GM12878 (cell line): Measurements from ENCODE around the gene RIMS3. TPM values are rescaled to one million over a fixed set of nuclear protein-coding genes. Genes with fewer than 3 reads are reported as not detected.

ENCODE experiments used
- ATAC-seq: fragments of 200-7000 bp; cut with Tn5 transposase; 3 replicates; pipeline ENCODE4 v1.9.1; 2020; ENCODE audit warnings: mild to moderate bottlenecking, moderate library complexity
- BruUV-seq: library from RNA; stranded (reverse); fragments of 400-500 nt; replicated peaks from 2 replicates; lab custom pipeline; 2021; lab: Mats Ljungman, UMichigan
- CTCF ChIA-PET: fragments of 300-600 bp; sonication (Branson Sonifier 250); formaldehyde crosslinking; extraction: SDS; loops from one replicate; lab custom pipeline; 2021; ENCODE audit warnings: inconsistent platforms; lab: Yijun Ruan, JAX
- POLR2A ChIA-PET: fragments of 350-600 bp; formaldehyde crosslinking; extraction: SDS; loops from one replicate; lab custom pipeline; 2021; ENCODE audit warnings: inconsistent platforms; lab: Charles Lee
- RAD21 ChIA-PET: fragments of 300-600 bp; sonication (Branson Sonifier 250); formaldehyde crosslinking; loops from one replicate; lab custom pipeline; 2023; ENCODE audit warnings: antibody characterized with exemption; ENCODE audit not compliant: unreplicated experiment; lab: Charles Lee
- SMC1A ChIA-PET: fragments of 300-600 bp; sonication (Branson Sonifier 250); formaldehyde crosslinking; loops from one replicate; lab custom pipeline; 2023; ENCODE audit not compliant: unreplicated experiment, uncharacterized antibody; lab: Charles Lee
- DNase-seq: peaks from one replicate; pipeline ENCODE4 v3.0.0-alpha.2; 2011; ENCODE audit warnings: low read depth, low spot score
- FAIRE-seq: peaks from 3 replicates; lab custom pipeline; 2011; peaks lifted over from hg19 to GRCh38; lab: Jason Lieb, UNC
- H2AFZ ChIP-seq: 2 replicates; pipeline ENCODE4 v1.6.0; 2011; ENCODE audit warnings: low read depth, low read length, control low read depth; ENCODE audit not compliant: control insufficient read depth
- H3K27ac ChIP-seq: 2 replicates; pipeline ENCODE4 v1.5.1; 2011; ENCODE audit warnings: control low read depth; ENCODE audit not compliant: control insufficient read depth, insufficient read depth
- H3K27me3 ChIP-seq, 2 experiments: replicated peaks in 1 of 2; 2 replicates each; pipeline versions ENCODE4 v1.6.0 to v1.6.1; 2011; ENCODE audit warnings: low read length in 1 of 2; ENCODE audit not compliant: control insufficient read depth in 2 of 2, insufficient read depth in 2 of 2
- H3K36me3 ChIP-seq, 2 experiments: 2 replicates each; pipeline ENCODE4 v1.5.1; 2011; ENCODE audit warnings: low read length in 1 of 2; ENCODE audit not compliant: control insufficient read depth in 2 of 2, insufficient read depth in 2 of 2
- H3K4me1 ChIP-seq: 2 replicates; pipeline ENCODE4 v1.6.1; 2011; ENCODE audit warnings: mild to moderate bottlenecking, low read length, moderate library complexity, mixed read lengths; ENCODE audit not compliant: control insufficient read depth, insufficient read depth
- H3K4me2 ChIP-seq: 2 replicates; pipeline ENCODE4 v1.6.0; 2011; ENCODE audit warnings: control low read depth; ENCODE audit not compliant: control insufficient read depth, insufficient read depth
- H3K4me3 ChIP-seq: fragments of 200-600 bp; sonication (generic); 2 replicates; pipeline ENCODE4 v1.5.1; 2016
- H3K79me2 ChIP-seq: 2 replicates; pipeline ENCODE4 v1.6.0; 2011; ENCODE audit warnings: low read length; ENCODE audit not compliant: control insufficient read depth, insufficient read depth
- H3K9ac ChIP-seq: 2 replicates; pipeline ENCODE4 v1.8.0; 2011; ENCODE audit warnings: low read length, control low read depth, mixed read lengths; ENCODE audit not compliant: control insufficient read depth, insufficient read depth
- H3K9me3 ChIP-seq: replicated peaks from 3 replicates; pipeline ENCODE4 v1.5.1; 2011; ENCODE audit warnings: mild to moderate bottlenecking, low read length; ENCODE audit not compliant: control insufficient read depth, insufficient read depth
- H4K20me1 ChIP-seq: 2 replicates; pipeline ENCODE4 v1.6.0; 2011; ENCODE audit not compliant: control insufficient read depth, insufficient read depth
- CTCF ChIP-seq, 3 experiments: IDR thresholded peaks in 2 of 3; conservative IDR thresholded peaks in 1 of 3; 2 replicates each; pipeline ENCODE4 v1.5.1; 2011; ENCODE audit warnings: low read depth in 3 of 3, low read length in 3 of 3, mild to moderate bottlenecking in 3 of 3, control low read depth in 2 of 3, moderate library complexity in 2 of 3, inconsistent platforms in 1 of 3, mixed read lengths in 1 of 3; ENCODE audit not compliant: control insufficient read depth in 2 of 3, insufficient read depth in 1 of 3; ENCODE audit errors: extremely low read depth in 1 of 3
- RAD21 ChIP-seq: IDR thresholded peaks from 2 replicates; pipeline ENCODE4 v1.6.1; 2011; ENCODE audit warnings: mild to moderate bottlenecking, low read depth, low read length, moderate library complexity; ENCODE audit not compliant: insufficient read depth
- SMC3 ChIP-seq: IDR thresholded peaks from 2 replicates; pipeline ENCODE4 v1.6.1; 2011; ENCODE audit warnings: low read length, improper control_type of control experiment, borderline replicate concordance
- SUZ12 ChIP-seq: fragments of 200-600 bp; sonication (generic); IDR thresholded peaks from one replicate; pipeline ENCODE4 v1.6.1; 2018; ENCODE audit warnings: antibody characterized with exemption, mild to moderate bottlenecking; ENCODE audit not compliant: unreplicated experiment
- WGBS: methylation state at CpG from one replicate; pipeline ENCODE4 v1.1.6; 2016; ENCODE audit warnings: low lambda C conversion rate; ENCODE audit not compliant: insufficient replicate concordance, insufficient coverage; ENCODE audit errors: missing lambda C conversion rate; 5-methylcytosine and 5-hydroxymethylcytosine counted together
- in situ Hi-C: fragments of 300-500 bp; cut with MboI; formaldehyde crosslinking; loops from 9 replicates; pipeline ENCODE4 v1.14.3; 2018; ENCODE audit warnings: mixed read lengths
- intact Hi-C: fragments of 100-400 bp; cut with micrococcal nuclease; formaldehyde crosslinking; loops from one replicate; pipeline ENCODE4 v1.14.2; 2022; ENCODE audit not compliant: unreplicated experiment
- polyA plus RNA-seq, 11 experiments: library from polyadenylated mRNA; depleted of rRNA in 4 of 11; unstranded in 6 of 11; stranded (reverse) in 5 of 11; fragments of >200 nt; fragmentation: Nextera tagmentation in 4 of 11; fragmentation: Illumina TruSeq in 1 of 11; extraction: Ambion mirVana in 4 of 11; extraction: Trizol in 1 of 11; gene quantifications; 1 replicate in 1 of 11; 2 replicates in 10 of 11; pipeline versions ENCODE4 v1.2.1 to v1.2.3, GENCODE V29; 2011 to 2016; ENCODE audit warnings: inconsistent platforms in 2 of 11, missing spikeins in 2 of 11, low read depth in 1 of 11
- total RNA-seq, 4 experiments: library from RNA; depleted of rRNA in 3 of 4; stranded (reverse); fragments of >200 nt in 3 of 4; fragmentation: Illumina TruSeq in 1 of 4; extraction: Trizol in 1 of 4; gene quantifications; 2 replicates each; pipeline versions ENCODE4 v1.2.1 to v1.2.3, GENCODE V29; 2013 to 2021

RIMS3 gene
- total and polyA plus RNA-seq, 10 of the 15 experiments (the other 5 are each of a cell fraction or from before 2014, with no cell fraction given): 0.02 to 4.7 (median 0.39) TPM

DNA sequence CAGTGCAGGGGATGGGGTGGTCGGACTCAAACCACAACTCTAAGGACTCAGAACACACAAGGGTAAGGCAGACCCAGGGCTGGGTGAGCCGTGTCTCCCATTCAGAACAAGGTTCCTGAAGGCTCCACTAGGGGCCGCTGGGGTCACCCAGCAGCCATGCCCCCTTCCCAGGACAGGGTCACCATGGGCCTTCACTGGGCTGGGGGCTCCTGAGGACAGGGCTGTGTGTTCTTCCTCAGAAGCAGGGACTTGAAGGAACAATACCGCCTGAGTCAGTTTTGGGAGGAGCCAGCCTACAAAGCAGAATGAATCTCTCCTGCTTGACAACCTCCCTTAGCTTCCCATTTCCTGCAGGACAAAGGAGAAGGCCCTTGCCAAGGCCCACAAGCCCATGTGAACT, 15.4 kb downstream of the RIMS3 start:
- in situ Hi-C loops (no loop called here), intact Hi-C loops (no loop called here)
- Histone ChIP-seq H3K9me3 (no peaks in the 10 kb centered on the region), H2AFZ (no peak overlapping the region), H3K27me3 (no peaks in the 10 kb centered on the region)
- CTCF ChIA-PET: interaction anchor here (0.6 to 1.9 kb wide), 5 partner anchors 20 to 160 kb away, joined by 3 to 5 read pairs (median 3); no protein-coding TSS in a partner anchor
- SMC1A ChIA-PET: interaction anchor here (1.4 kb wide), 1 partner anchor 23 kb away, joined by 3 read pairs; no protein-coding TSS in a partner anchor
- 36% methylated on average over 4 of the region's 4 CpGs for WGBS
- peak; percentile 42 for TF ChIP-seq RAD21
- no peak for TF ChIP-seq SUZ12
- TF ChIP-seq CTCF (IDR thresholded peaks at IDR 0.05 in 2 of 3, conservative IDR thresholded peaks at IDR 0.05 in 1 of 3; ENCODE audit: control insufficient read depth in 2 of 3, extremely low read depth in 1 of 3, insufficient read depth in 1 of 3, low read depth in 3 of 3, low read length in 3 of 3): peak; percentile 42 to 69 (median 48)
- TF ChIP-seq SMC3: peak; percentile 14; the same call in 1 of the 2 replicates
- TF ChIP-seq, all 136 proteins: peak for 3
- DNase-seq: no peak
- H3K9ac ChIP-seq: no peak overlapping the region
- H3K4me2 ChIP-seq: no peak overlapping the region
- H3K4me1 ChIP-seq: no peaks in the 10 kb centered on the region
- ChIA-PET POLR2A (no interaction called here), RAD21 (interaction anchor here (1.2 kb wide), 1 partner anchor 25 kb away, joined by 3 read pairs; no protein-coding TSS in a partner anchor)
- BruUV-seq: no TSS peak
- H3K79me2 ChIP-seq: no peaks in the 10 kb centered on the region
- H3K4me3 ChIP-seq: no peak overlapping the region
- no peak for FAIRE-seq
- peak; percentile 89 for ATAC-seq
- no peaks in the 10 kb centered on the region for H3K36me3 ChIP-seq
- H3K27ac ChIP-seq: no peak overlapping the region
- no peaks in the 10 kb centered on the region for H4K20me1 ChIP-seq
